Fibroblast of mammary gland (primary cell): ENCODE data around the gene DGKA.

ENCODE experiments used
- DNase-seq: peaks from one replicate; pipeline ENCODE4 v3.0.0-alpha.2; 2010; ENCODE audit warnings: low read depth
- H3K4me3 ChIP-seq: 2 replicates; pipeline ENCODE4 v1.5.1; 2011; ENCODE audit warnings: low read depth, mild to moderate bottlenecking, low read length, moderate library complexity; ENCODE audit not compliant: control insufficient read depth
- TF ChIP-seq, protein P1 (sequence below): conservative IDR thresholded peaks from 2 replicates; pipeline ENCODE4 v1.5.1; 2011; ENCODE audit warnings: low read depth, low read length, inconsistent platforms; ENCODE audit not compliant: control insufficient read depth, insufficient read depth

DGKA gene

DNA sequence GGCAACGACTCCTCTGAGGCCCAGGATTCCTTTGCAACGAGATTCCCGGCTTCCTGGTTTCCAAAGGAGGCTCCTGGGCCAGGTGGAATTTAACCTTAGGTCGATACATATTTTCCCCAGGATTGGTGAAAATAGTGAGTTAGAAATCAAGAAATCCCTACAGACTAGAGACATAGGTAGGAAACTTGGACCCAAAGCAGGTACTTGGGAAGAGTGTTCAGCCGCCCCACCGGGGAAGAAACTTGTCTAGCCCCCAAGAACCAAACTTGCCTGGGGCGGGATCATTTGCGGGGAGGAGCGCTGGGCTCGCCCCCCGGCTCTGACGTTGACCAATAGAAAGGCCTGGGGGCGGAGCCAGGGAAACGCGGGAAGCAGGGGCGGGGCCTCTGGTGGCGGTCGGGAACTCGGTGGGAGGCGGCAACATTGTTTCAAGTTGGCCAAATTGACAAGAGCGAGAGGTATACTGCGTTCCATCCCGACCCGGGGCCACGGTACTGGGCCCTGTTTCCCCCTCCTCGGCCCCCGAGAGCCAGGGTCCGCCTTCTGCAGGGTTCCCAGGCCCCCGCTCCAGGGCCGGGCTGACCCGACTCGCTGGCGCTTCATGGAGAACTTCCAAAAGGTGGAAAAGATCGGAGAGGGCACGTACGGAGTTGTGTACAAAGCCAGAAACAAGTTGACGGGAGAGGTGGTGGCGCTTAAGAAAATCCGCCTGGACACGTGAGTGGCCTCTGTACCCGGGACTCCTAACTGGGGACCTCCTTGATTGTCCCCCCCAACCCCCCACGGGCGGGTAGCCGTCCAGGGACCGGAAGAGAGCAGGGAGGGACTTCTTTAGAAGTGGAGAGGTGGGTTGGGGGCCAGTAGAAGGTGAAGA is 35.7 kb downstream of the DGKA start, which contains the start of gene CDK2:
TSS of gene CDK2 (plus strand) at position 423 of the 874 bp plus-strand sequence. CDS start at position 602, 179 bp downstream.
- H3K4me3 ChIP-seq, result peak within 1 kb of the TSS; percentile 95
- TF ChIP-seq, protein P1, sequence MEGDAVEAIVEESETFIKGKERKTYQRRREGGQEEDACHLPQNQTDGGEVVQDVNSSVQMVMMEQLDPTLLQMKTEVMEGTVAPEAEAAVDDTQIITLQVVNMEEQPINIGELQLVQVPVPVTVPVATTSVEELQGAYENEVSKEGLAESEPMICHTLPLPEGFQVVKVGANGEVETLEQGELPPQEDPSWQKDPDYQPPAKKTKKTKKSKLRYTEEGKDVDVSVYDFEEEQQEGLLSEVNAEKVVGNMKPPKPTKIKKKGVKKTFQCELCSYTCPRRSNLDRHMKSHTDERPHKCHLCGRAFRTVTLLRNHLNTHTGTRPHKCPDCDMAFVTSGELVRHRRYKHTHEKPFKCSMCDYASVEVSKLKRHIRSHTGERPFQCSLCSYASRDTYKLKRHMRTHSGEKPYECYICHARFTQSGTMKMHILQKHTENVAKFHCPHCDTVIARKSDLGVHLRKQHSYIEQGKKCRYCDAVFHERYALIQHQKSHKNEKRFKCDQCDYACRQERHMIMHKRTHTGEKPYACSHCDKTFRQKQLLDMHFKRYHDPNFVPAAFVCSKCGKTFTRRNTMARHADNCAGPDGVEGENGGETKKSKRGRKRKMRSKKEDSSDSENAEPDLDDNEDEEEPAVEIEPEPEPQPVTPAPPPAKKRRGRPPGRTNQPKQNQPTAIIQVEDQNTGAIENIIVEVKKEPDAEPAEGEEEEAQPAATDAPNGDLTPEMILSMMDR, result no peak
- peak; percentile 63 for DNase-seq

DNA sequence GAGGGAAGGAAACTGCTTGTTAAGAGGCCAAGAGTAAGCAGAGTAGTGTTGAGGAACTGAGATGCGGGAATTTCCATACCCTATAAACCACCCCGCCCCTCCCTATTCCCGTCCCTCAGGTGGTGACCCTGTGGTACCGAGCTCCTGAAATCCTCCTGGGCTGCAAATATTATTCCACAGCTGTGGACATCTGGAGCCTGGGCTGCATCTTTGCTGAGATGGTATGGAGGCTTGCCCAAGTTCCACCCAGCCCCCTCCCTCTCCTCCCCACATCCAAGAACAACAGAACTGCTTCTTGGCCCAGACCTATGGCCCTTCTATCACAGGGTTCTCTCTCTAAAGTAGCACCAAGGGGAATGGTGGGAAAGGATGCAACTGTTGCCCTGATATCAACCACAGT is 38.4 kb downstream of the DGKA start:
- H3K4me3 ChIP-seq, result no peak overlapping the region
- DNase-seq, result no peak
- TF ChIP-seq, protein P1, result no peak

GRCh38 chr12:55970775-55971174 is 39.8 kb downstream of the DGKA start:
- no peak overlapping the region for H3K4me3 ChIP-seq
- TF ChIP-seq, protein P1, result no peak
- DNase-seq, result peak; percentile 80

- TF ChIP-seq, protein P1, result no peak
- peak; percentile 69 for DNase-seq
- no peak overlapping the region for H3K4me3 ChIP-seq
These were observed 41.1 kb downstream of the DGKA start for GRCh38 chr12:55972042-55972441.

GRCh38 chr12:55972456-55972855 is 41.5 kb downstream of the DGKA start:
- DNase-seq, result no peak
- peak overlapping the region; percentile 72 for H3K4me3 ChIP-seq
- TF ChIP-seq, protein P1, result no peak

- TF ChIP-seq, protein P1, result no peak
- peak overlapping the region; percentile 72 for H3K4me3 ChIP-seq
- no peak for DNase-seq
These were observed 42.1 kb downstream of the DGKA start for GRCh38 chr12:55972911-55973598.
